ENCODE data around the gene GABRB2.

Gene GABRB2

DNA sequence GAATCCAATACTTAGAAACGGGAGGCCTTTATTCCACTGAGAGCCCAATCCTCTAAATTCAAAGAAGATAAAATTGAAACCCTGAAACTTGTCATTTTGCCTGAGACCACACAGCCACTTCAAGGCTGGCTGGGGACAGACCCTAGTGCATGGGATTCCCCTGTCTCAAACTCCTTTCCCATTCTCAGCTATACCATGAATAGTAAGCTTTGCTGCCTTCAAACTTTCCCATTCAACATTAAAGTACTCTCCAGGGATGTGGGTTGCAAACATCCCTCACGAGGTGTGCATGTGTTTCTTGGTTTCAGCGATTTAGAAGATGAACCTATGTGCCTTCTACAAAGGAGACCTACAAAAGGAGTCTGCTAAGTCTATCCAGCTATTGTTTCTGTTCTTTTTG is 64.6 kb downstream of the GABRB2 start:
- no peak for TF ChIP-seq YY1 (IDR thresholded peaks at IDR 0.05; ENCODE audit: low read depth)
- TF ChIP-seq EP300 (IDR thresholded peaks at IDR 0.05; ENCODE audit: borderline replicate concordance): no peak
- no peak for TF ChIP-seq TCF12 (IDR thresholded peaks at IDR 0.05; ENCODE audit: low read depth)
- no peak for TF ChIP-seq FOXM1 (IDR thresholded peaks at IDR 0.05; ENCODE audit: borderline replicate concordance, low read depth)
- no peak for TF ChIP-seq TAF1 (IDR thresholded peaks at IDR 0.05; ENCODE audit: low read depth)
- no peak for TF ChIP-seq ZBTB7A (IDR thresholded peaks at IDR 0.05; ENCODE audit: low read depth)
- TF ChIP-seq, protein P1, sequence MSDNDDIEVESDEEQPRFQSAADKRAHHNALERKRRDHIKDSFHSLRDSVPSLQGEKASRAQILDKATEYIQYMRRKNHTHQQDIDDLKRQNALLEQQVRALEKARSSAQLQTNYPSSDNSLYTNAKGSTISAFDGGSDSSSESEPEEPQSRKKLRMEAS (IDR thresholded peaks at IDR 0.05): no peak
- TF ChIP-seq TEAD4 (IDR thresholded peaks at IDR 0.05): no peak
- TF ChIP-seq RAD21 (IDR thresholded peaks at IDR 0.05; ENCODE audit: low read depth): no peak
- no peak for TF ChIP-seq CEBPB (IDR thresholded peaks at IDR 0.05)
- no peak for TF ChIP-seq NFIC (IDR thresholded peaks at IDR 0.05)
- no peak for TF ChIP-seq EGR1 (IDR thresholded peaks at IDR 0.05)
- TF ChIP-seq, protein P2, sequence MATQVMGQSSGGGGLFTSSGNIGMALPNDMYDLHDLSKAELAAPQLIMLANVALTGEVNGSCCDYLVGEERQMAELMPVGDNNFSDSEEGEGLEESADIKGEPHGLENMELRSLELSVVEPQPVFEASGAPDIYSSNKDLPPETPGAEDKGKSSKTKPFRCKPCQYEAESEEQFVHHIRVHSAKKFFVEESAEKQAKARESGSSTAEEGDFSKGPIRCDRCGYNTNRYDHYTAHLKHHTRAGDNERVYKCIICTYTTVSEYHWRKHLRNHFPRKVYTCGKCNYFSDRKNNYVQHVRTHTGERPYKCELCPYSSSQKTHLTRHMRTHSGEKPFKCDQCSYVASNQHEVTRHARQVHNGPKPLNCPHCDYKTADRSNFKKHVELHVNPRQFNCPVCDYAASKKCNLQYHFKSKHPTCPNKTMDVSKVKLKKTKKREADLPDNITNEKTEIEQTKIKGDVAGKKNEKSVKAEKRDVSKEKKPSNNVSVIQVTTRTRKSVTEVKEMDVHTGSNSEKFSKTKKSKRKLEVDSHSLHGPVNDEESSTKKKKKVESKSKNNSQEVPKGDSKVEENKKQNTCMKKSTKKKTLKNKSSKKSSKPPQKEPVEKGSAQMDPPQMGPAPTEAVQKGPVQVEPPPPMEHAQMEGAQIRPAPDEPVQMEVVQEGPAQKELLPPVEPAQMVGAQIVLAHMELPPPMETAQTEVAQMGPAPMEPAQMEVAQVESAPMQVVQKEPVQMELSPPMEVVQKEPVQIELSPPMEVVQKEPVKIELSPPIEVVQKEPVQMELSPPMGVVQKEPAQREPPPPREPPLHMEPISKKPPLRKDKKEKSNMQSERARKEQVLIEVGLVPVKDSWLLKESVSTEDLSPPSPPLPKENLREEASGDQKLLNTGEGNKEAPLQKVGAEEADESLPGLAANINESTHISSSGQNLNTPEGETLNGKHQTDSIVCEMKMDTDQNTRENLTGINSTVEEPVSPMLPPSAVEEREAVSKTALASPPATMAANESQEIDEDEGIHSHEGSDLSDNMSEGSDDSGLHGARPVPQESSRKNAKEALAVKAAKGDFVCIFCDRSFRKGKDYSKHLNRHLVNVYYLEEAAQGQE (IDR thresholded peaks at IDR 0.05; ENCODE audit: low read depth): no peak
- no peak for TF ChIP-seq CREB1 (IDR thresholded peaks at IDR 0.05; ENCODE audit: low read depth)
- TF ChIP-seq, protein P3, sequence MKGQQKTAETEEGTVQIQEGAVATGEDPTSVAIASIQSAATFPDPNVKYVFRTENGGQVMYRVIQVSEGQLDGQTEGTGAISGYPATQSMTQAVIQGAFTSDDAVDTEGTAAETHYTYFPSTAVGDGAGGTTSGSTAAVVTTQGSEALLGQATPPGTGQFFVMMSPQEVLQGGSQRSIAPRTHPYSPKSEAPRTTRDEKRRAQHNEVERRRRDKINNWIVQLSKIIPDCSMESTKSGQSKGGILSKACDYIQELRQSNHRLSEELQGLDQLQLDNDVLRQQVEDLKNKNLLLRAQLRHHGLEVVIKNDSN (IDR thresholded peaks at IDR 0.05): no peak

DNA sequence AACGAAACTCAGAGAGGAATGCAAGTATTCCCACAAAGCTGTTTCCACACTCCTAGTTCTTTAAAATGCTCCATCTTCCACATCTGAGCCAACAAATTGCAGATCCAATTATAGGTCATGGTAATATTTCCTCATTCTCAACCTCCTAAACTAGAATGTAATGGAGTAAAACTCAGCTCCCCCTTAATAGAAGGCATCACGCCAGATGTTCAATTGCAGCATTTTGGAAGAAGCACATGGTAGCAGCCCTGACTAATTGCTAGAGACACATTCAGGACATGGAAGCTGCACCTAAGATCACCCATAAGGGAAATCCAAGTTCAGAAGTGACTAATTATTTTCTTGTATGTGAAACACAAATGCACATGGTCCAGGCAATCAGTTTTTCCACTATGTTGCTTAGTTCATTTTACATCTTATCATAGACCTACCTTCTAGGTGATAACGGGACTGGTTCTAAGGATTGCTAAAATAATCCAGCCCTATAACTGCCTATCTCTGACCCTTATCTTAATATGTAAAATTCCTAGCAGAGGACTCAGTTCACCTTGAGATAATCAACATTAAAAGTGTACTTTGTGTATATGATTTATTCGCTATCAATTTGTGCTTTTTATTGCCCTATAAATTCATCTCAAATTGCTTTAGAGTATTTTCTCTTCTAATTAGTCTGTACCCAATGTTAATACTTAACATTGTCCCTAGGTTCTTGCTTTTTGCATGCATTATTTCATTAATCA is 75.1 kb downstream of the GABRB2 start:
- TF ChIP-seq, protein P2 (IDR thresholded peaks at IDR 0.05; ENCODE audit: low read depth): no peak
- TF ChIP-seq ZBTB7A (IDR thresholded peaks at IDR 0.05; ENCODE audit: low read depth) (no peak), CREB1 (IDR thresholded peaks at IDR 0.05; ENCODE audit: low read depth) (no peak), EGR1 (IDR thresholded peaks at IDR 0.05) (no peak), NFIC (IDR thresholded peaks at IDR 0.05) (no peak), TAF1 (IDR thresholded peaks at IDR 0.05; ENCODE audit: low read depth) (no peak), TEAD4 (IDR thresholded peaks at IDR 0.05) (no peak), EP300 (IDR thresholded peaks at IDR 0.05; ENCODE audit: borderline replicate concordance) (no peak), YY1 (IDR thresholded peaks at IDR 0.05; ENCODE audit: low read depth) (no peak), TCF12 (IDR thresholded peaks at IDR 0.05; ENCODE audit: low read depth) (no peak), RAD21 (IDR thresholded peaks at IDR 0.05; ENCODE audit: low read depth) (no peak), FOXM1 (IDR thresholded peaks at IDR 0.05; ENCODE audit: borderline replicate concordance, low read depth) (no peak)
- TF ChIP-seq, protein P1 (IDR thresholded peaks at IDR 0.05): no peak
- TF ChIP-seq, protein P3 (IDR thresholded peaks at IDR 0.05): no peak

DNA sequence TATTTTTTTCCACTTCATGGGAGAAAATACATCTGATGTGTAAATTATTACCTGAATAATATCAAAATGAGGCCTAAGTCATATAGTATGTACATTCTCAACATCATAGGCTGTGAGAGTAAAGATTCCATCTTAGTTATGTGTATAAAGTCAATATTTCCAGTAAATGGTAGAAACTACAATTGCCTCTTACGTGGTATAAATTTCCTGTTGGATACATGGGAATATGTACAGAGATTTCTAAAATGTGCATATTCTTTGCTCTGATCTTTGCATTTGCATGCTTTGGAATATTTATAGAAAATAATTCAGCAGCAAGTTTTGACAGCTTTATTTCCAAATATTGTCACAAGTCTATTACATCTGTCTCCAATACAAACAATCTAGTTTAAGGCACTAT is 78.8 kb downstream of the GABRB2 start:
- TF ChIP-seq NFIC (IDR thresholded peaks at IDR 0.05) (no peak), TAF1 (IDR thresholded peaks at IDR 0.05; ENCODE audit: low read depth) (no peak), CEBPB (IDR thresholded peaks at IDR 0.05) (no peak), RAD21 (IDR thresholded peaks at IDR 0.05; ENCODE audit: low read depth) (no peak), EP300 (IDR thresholded peaks at IDR 0.05; ENCODE audit: borderline replicate concordance) (no peak), CREB1 (IDR thresholded peaks at IDR 0.05; ENCODE audit: low read depth) (no peak), EGR1 (IDR thresholded peaks at IDR 0.05) (no peak), FOXM1 (IDR thresholded peaks at IDR 0.05; ENCODE audit: borderline replicate concordance, low read depth) (no peak), TCF12 (IDR thresholded peaks at IDR 0.05; ENCODE audit: low read depth) (no peak), TEAD4 (IDR thresholded peaks at IDR 0.05) (no peak), ZBTB7A (IDR thresholded peaks at IDR 0.05; ENCODE audit: low read depth) (no peak)
- TF ChIP-seq, protein P1 (IDR thresholded peaks at IDR 0.05): no peak
- TF ChIP-seq, protein P3 (IDR thresholded peaks at IDR 0.05): no peak
- TF ChIP-seq, protein P2 (IDR thresholded peaks at IDR 0.05; ENCODE audit: low read depth): no peak
